Stimulated activated CD4-positive, alpha-beta T cell treated with anti-CD3 and anti-CD28 coated beads, TNF-alpha, amount 100 ng/mL, for 4 hours (primary cell): ENCODE results near the gene ESRRB.

Experiments used
- DNase-seq, 3 experiments: peaks; one replicate each; pipeline ENCODE4 v3.0.0-alpha.2; 2020; ENCODE audit warnings: low read depth in 3 of 3

ESRRB gene

DNA sequence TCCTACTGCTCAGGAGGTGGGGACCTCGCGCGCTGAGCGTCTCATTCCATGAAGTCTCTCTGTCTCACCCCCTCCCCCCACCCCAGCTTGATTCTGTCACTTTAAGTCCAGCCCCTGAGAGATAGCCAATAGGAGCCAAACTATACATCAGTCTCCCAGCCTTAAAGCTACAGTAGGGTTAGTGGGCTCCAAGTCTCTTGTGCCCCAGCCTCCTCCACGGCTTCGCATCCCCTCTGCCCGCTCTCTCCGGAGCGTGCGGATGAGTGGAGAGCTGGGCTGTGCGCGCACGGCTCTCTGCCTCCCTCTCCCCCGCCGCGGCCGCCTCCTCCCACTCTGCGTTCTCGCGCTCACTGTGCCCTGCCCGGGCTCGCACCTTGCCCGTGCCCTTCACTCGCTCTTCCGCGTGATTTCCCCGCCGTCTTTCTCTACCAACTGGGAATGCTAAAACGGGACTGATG is at the start of gene ESRRB:
Gene ESRRB (plus strand): TSS at position 191 of the 458 bp plus-strand sequence. CDS start 265 bp downstream, at position 456.
- DNase-seq = no peak

DNA sequence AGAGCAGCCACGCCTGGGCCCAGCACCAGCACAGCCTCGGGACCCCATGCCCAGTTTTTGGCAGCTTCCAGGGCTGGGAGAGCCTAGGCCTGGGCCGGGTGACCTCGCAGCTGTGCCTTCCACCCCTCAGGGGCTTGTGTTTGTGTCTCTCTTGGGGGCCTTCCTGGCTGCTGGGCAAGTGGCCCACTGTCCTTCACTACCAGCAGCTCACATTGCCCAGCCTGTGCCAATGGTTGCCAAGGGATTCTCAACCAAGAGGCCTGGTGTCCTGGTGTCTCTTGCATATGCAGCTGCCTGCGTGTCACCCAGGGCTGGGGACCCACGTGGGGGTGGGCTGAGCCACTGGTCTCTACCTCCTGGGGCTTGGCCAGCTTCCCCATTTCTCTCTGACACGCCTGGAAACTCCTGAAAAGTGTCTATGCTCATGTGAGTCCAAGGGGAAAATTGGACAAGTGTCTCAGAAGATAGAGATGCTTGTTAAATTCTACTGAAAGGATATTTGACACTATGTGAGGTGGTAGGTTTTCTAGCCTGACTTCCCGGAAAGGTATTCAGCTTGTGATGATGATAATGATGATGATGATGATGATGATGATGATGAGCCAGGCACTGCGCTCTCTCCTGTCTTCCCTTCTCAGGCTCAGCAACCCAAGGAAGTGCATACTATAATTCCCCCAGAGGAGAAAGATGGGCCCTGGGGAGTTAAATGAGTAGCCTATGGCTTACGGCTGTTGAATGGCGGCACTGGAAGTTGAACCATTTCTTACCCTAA is 48.8 kb upstream of the ESRRB start:
- DNase-seq = no peak

DNA sequence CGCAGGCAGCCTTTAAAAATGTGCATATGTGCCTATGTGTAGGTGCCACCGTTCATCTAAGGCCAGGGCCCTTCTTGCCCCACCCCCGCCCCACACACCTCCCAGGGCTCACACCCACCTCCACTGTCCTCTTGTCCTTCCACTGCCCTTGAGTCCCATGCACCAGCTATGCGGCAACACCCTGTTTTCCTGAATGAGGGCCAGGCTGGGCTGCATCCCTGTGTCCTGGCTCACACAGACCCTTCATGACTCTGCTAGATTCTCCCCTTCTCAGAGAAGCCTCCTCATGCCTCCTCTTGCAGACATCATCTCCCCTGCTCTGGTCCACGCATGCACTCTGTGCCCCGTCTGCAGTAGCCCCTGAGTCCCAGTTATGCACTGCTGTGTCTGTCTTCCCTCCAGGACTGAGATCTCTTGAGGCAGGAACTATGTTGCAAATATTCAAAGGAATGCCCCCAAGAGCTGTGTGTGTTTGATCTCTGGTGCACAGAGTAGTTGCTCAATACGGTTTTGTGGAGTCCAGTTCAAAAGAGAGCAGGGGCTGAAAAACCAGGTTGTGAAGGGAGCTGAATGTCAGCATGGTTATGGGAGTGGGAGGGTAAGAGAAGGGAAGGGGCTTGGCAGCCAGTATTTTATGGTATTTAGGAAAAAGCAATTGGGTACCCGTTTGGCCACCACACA is 47.3 kb upstream of the ESRRB start:
- DNase-seq = no peak

DNA sequence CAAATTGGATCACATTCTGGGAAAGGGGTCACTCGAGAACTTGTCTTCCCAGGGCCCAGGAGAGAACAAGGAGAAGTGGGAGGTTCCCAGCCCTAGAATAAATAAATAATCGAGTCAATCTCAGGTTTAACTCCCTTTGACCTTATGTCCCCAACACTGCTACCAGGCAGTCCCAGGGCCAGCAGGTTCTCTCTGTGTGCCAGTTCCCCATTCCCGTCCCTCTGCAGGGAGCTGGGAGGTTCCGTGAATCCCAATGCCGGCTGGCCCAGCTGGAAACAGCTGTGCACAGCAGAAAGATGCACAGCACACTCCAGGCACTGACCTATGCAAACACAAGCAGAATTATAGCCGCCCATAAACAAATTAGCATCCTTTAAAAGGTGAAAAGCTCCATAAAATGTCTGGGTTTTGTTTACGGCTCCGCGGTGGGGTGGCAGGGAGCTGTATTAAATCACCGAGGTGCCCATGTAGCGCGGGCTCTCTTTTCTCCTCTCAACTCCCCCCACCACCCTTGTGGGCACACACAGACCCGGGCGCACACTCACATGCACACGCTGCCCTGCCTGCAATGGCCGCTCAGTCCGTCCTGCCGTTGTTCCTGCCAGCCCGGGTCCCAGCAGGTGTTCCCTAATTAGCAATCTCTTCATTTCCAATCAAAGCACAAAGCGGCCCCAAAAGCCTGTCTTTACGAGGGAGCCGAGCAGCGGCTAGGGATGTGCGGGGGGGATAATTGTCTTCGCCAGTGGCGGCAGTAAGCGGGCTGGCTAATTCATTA is 46.6 kb upstream of the ESRRB start:
- no peak for DNase-seq

DNA sequence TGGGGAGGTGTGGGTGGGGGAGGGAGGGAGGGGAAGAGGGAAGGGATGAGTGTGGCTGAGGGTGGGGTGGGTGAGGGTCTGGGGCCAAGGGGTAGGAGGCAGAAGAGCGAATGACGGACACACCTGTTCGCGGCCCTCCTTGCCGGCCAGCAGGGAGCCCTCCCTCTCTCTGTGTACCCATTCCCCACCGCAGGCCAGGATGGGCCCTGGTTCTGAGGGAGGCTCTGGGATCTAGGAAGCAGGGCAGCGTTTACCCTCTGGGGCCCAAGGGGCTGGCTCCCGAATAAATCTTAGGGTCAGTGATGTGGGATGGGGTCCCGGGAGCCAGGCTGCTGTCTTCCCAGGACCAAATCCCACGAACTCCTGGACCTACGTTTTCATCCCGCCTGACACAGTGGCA is 46.0 kb upstream of the ESRRB start:
- no peak for DNase-seq

DNA sequence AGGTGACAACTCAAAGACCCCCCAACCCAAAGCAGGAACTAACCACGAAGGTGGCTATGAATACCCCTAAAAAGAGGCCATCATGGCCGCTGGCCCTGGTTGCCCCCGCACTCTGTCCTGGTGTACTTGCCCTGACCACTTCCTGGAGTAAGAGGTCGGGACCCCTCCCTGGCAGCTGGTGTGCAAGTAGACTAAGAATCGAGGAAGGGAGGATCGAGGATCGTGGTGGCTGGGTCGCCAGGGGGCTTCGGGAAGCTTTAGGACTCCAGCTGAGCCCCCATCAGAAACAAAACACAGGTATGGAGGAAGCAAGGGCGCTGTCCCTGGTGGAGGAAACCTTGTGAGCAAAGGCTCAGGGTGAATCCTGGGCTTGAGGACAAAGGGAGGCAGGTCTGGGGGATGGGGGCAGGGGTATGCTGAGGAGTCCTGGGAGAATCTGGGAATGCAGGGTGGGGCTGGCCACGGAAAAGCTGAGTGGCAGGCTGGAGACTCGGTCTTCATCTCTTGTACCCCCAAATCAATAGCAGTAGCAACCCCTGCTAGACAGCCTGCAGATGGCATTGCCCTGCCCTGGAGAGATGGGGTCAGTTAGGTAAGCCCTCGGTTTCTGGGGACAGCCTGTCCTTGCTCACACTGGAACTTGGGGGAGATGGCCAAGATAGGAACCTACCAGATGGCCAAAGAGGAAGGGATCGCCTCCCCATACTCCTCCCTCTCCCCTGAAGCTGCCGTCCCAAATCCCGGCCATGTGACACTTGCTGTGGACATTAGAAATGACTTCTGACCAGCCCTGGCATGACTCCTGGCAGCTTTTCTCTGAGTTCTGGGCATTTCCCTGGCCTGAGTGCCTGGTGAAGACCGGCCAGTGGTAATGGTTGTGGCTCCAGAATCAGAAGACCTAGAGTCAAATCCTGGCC is 45.3 kb upstream of the ESRRB start:
- no peak for DNase-seq

DNA sequence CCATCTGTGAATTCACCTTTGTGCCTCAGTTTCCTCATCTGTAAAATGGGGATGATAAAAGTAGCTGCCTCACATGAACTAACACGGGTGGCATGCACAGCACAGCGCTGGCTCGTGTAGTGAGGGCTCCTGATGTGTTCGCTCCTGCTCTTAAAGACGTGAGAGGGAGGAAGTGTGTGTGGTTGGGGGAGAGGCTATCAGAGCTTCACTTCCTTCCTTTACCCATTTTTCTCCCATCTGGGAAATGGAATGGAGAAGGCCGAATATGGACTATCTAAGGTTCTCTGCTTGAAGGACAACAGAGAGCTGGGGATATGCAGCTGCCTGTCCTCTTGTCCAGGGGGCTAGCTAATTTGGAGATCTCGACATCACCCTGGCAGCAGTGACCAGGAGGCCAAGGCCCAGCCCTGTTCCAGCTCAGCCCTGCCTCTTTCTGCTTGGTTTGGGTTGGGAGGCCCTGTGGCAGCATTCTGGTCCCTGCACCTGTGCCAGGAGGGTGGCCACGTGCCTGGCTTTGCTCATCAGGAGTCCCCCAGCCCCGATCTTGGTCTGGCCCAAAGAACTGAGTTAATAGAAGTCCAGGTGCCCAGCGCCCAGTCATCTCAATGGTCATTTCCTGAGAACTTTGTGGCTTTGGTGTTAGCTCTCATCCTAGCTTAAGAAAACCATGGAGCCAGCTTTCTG is 44.5 kb upstream of the ESRRB start:
- DNase-seq = no peak

DNA sequence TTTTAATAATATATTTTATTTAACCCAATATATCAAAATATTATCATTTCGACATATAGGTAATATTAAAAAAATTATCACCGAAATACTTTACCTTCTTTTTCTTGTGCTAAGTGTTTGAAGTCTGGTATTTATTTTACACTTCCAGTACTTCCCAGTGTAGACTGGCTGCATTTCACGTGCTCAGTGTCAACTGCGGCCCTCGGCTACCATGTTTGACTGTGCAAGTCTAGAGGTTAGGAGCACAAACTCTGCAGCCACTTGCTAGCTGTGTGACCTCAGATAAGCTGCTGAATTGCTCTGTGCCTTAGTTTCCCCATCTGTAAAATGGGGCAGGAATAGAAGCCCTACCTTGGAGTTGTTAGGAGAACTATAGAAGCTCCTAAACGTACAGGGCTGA is 42.3 kb upstream of the ESRRB start:
- DNase-seq = no peak

DNA sequence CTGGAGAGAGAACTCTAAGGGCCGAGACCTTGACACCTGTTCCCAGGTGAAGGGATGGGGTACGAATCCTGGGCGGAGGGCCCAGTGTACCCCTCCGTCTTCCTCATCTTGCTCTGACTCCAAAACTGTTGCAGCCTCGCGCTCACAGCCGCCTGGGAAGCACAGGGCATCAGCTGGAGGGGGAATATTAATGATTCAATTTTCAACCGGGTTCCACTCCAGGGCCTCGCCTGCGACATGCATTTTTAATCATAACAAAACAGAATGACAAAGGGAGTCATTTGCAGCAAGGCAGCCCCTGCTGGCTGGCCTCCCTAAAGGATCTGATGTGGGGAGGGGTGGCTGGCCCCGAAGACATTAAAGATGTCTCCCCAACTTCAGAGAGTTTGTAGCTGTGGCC is 41.6 kb upstream of the ESRRB start:
- DNase-seq = no peak

DNA sequence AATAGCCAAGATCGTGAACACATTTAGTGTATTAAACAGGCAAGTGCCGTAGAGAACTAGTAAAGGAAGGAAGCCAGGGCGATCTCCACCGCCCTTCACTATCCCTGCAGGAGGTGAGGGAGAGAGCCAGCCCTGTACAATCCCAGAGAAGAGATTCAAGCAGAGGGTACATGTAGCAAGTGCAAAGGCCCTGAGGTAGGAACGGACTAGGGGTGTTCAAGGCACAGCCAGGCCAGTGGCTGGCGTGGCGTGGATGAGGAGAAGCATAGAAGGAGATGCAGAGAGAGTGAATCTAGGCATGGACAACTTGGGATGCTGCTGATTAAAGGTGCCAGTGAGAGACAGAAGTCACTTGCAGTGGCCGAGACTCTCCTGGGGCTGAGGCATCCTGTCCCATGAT is 39.1 kb upstream of the ESRRB start:
- DNase-seq = no peak

DNA sequence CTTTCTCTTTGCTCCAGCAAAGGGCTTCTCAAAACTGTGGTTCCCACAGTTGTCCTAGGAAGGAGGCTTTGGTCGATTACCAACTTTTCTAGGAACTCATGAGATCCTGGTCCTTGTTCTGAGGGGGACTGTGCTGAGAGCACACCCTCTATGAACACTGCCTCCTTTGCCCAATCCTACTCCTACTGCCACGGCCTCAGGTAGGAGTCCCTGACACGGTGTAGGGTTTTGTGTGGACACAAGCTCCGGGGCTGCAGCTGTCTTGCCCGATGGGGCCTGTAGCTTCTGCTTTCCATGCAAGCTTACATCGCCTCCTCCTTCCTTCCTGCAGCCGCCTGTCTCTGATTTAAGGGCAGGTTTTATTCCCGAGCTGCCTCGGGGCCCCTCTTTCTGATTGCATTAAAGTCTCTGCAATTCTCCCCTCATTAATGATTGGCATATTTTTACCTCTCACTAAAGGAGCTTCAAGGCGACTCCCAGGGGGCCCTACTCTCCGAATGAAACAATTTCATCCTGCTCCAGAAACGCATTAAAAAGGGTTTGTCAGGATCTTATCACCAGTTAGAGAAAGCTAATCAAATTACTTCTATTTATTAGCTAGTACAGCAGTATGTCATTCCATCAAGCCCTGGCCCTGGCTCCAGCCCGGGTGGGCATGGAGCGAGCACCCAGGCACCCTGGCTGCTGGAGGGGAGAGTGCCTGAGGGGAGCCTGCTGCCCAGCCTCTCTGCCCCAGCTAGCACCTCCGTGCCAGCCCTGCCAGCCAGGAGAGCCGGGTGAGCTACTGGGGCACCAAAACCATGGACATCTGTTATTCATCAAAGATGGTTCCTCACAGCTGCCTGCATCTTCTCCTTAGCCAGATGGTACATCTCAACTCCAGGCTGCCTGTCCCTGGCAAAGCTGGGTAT is 38.0 kb upstream of the ESRRB start:
- DNase-seq = no peak

DNA sequence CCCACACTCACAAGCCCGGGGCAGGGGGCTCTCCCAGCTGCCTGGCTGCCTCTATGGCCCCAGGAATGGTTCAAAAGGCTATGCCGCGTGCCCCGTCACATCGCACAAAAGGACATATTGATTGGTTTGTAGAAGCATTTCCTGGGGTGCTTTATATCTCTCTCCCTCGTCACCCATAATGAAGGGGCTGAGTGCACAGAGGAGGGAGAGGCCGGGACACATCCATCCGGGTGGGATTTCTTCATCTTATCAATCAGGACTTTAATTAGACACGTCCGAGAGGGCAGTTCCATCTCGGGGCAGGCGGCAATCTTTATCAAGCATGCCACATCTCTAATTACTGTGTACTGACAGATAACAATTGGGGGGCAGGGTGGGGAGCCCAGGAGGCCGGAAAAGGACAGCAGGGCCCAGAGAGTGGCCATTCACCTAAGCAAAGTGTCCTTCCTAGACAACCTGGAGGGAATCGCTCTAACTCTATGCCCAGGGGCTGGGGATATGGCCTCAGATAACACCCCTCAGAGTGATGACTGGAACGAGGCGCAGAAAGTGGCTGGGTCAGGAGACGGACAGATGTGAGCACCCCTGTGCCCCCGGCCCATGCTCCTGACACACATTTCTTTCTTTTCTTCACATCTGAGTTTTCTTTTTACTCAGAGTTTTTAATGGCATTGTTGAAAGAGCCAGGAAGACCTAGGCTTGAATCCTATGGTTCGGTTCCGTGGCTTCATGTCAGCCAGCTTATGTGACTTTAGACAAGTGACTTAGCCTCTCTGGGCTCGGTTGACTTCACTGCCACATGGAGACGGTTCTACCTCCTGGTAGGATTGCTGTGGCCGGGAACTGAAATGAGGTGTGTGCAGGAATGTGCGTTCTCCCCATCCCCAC is 36.0 kb upstream of the ESRRB start:
- no peak for DNase-seq

DNA sequence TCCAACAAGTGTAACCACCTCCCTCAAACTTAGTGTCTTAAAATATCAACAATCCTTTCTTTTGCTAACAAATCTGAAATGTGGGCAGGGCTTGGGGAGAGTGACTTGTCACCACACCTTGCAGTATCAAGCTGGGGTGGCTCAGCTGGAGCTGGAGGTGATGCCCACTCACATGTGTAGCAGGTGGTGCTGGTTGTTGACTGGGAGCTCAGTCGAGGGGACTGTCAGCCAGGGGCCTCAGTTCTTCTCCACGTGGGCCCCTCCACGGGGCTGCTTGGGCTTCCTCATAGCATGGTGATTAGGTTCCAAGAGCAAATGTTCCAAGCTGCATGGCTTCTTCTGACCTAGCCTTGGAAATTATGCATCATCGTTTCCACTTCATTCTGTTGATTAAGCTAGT is 32.6 kb upstream of the ESRRB start:
- no peak for DNase-seq

DNA sequence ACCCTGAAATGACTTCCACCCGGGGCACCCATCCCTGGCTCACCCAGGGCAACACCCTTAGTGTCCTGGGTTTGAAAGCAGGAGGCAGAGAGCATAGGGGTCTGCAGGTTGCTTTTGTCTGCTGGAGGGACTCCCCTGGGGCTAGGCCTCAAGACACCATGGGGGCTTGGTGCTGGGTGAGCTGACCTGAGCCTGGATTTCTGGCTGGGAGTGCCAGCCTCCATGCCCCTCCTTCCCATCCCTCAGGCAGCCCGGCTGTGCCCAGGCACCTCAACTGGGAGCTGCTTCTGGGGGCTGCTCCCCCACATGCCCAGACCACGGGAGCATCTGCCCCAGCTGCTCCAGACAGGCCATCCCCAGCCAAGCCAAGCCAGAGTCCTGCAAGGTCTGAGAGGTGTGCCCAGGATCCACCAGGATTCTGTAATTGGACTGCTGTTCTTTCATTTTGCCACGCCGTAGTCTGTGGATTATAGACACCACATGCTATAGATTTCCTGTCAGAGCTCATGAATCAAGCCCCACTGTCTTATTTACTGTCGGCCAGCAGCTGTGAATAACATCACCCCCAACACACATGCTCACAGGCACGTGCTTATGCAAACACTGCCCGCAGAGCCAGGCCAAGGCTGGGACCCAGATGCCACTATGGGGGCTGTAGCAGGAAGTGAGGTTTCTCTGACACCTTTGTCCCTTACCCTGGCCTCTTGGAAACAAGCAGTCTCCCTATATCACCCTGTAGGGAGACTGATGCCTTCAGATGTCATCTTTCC is 29.4 kb upstream of the ESRRB start:
- DNase-seq = no peak

DNA sequence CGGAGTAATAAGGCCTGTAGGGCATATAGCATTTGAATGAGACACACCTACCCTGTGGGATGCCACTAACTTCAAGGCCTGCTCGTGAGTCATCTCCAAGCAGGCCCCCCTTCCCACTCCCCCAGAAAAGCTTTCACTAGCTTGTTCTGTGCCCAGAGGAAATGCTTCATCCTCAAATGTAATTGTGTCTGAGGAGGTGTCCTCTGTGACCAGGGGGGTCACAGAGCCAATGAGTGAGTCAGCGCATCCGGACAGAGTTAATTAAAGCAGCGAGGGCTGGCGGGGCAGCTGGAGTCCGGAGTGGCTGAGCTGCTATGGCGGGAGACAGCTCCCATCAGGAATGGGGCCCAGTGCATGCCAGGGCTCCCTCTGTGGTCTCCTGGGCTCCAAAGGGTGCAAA is 27.0 kb upstream of the ESRRB start:
- DNase-seq = no peak

DNA sequence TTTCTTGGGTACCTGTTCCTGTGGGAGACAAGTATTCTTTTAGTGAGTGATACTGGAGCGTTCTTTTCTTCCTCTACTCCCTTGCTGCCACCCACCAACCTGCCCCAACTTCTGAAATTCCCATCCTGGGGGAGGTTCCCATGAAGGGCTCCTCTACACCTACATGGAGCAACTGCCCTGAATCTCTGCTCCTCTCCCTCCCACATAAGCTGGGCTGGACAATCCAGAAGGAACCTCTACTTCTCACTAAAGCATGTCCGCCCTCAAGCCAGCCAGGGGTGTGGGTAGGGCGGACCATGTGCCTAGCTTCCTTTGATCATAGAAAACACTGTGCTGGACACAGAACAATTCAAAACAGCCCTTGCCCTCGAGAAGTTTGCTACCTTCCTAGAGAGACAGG is 25.9 kb upstream of the ESRRB start:
- no peak for DNase-seq

DNA sequence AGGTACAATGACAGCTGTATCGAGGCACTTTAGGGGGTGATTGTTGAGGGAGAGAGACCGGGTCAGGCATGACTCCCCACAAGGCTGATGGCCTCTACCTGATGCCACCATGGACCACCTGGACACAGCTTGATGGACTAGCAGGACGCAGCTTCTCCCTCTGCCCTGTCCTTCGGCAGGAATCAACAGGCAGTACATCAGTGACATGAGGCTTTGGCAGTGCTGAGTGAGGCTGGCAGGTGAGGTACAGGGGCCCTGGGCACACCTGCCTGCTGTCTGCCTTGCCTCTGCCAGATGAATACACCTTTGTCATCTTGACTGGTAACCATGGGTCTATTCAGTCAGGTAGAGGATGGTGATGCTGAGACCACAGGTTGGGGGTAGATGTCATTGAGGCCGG is 25.3 kb upstream of the ESRRB start:
- no peak for DNase-seq

DNA sequence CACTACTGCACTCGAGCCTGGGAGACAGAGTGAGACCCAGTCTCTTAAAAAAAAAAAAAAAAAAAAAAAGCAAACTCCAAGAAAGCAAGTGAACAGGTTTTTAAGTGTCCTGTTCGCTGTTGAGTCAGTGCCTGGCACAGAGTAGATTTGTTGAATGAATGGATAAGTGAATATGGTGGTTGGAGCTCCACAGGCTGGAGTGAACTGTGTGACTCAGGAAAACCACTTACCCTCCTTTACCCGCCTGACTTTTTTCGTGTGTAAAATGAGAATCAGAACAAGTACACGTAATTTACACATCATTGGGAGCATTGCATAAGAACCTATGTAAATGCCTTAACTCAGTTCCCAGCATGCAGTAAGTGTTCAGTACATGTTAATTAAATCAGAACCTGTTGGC is 24.0 kb upstream of the ESRRB start:
- DNase-seq = no peak
